HCT116 (cell line): Measurements from ENCODE around the gene GCDH.
"Not testable (repeated sequence)": the region's sequence is repeated elsewhere in the genome, so short reads cannot be mapped to it uniquely, and the experiment has no call there.

Experiments
- POLR2A ChIP-seq: IDR thresholded peaks from 2 replicates; pipeline ENCODE4 v1.7.0; 2011; ENCODE audit warnings: borderline replicate concordance; ENCODE audit not compliant: insufficient read depth, insufficient read length; ENCODE audit errors: extremely low read depth
- POLR2AphosphoS5 ChIP-seq: IDR thresholded peaks from 2 replicates; pipeline ENCODE4 v1.6.1; 2011; ENCODE audit warnings: mild to moderate bottlenecking, low read depth, low read length, moderate library complexity
- RAD21 ChIP-seq: IDR thresholded peaks from 2 replicates; pipeline ENCODE4 v1.6.1; 2012; ENCODE audit warnings: low read depth, mild to moderate bottlenecking
- TCF7L2 ChIP-seq: IDR thresholded peaks from 2 replicates; pipeline ENCODE4 v1.7.0; 2011; ENCODE audit warnings: borderline replicate concordance, inconsistent platforms; ENCODE audit not compliant: insufficient read depth, insufficient read length; ENCODE audit errors: extremely low read depth
- ZFX ChIP-seq: fragments of 450-650 bp; IDR thresholded peaks from 2 replicates; pipeline ENCODE4 v1.6.1; 2017
- TF ChIP-seq, protein P1 (sequence below), 3 experiments: fragments of 200-600 bp in 1 of 3; sonication (generic) in 1 of 3; IDR thresholded peaks in 2 of 3; conservative IDR thresholded peaks in 1 of 3; 2 replicates each; pipeline ENCODE4 v1.5.1; 2012 to 2017; ENCODE audit warnings: low read depth in 2 of 3, low read length in 2 of 3, antibody characterized with exemption in 1 of 3, borderline replicate concordance in 1 of 3, control low read depth in 1 of 3, mild to moderate bottlenecking in 1 of 3, mixed read lengths in 1 of 3, mixed run types in 1 of 3, moderate library complexity in 1 of 3; ENCODE audit not compliant: insufficient read depth in 1 of 3
- TF ChIP-seq, protein P2 (sequence below): IDR thresholded peaks from 2 replicates; pipeline ENCODE4 v1.6.1; 2012; ENCODE audit warnings: low read depth

- not testable (repeated sequence) for TF ChIP-seq POLR2A, RAD21, TCF7L2, POLR2AphosphoS5, ZFX
- TF ChIP-seq, protein P1, sequence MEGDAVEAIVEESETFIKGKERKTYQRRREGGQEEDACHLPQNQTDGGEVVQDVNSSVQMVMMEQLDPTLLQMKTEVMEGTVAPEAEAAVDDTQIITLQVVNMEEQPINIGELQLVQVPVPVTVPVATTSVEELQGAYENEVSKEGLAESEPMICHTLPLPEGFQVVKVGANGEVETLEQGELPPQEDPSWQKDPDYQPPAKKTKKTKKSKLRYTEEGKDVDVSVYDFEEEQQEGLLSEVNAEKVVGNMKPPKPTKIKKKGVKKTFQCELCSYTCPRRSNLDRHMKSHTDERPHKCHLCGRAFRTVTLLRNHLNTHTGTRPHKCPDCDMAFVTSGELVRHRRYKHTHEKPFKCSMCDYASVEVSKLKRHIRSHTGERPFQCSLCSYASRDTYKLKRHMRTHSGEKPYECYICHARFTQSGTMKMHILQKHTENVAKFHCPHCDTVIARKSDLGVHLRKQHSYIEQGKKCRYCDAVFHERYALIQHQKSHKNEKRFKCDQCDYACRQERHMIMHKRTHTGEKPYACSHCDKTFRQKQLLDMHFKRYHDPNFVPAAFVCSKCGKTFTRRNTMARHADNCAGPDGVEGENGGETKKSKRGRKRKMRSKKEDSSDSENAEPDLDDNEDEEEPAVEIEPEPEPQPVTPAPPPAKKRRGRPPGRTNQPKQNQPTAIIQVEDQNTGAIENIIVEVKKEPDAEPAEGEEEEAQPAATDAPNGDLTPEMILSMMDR (IDR thresholded peaks at IDR 0.05 in 2 of 3, conservative IDR thresholded peaks at IDR 0.05 in 1 of 3; ENCODE audit: borderline replicate concordance in 1 of 3, insufficient read depth in 1 of 3, low read depth in 2 of 3, low read length in 2 of 3) = not testable (repeated sequence)
- TF ChIP-seq, protein P2, sequence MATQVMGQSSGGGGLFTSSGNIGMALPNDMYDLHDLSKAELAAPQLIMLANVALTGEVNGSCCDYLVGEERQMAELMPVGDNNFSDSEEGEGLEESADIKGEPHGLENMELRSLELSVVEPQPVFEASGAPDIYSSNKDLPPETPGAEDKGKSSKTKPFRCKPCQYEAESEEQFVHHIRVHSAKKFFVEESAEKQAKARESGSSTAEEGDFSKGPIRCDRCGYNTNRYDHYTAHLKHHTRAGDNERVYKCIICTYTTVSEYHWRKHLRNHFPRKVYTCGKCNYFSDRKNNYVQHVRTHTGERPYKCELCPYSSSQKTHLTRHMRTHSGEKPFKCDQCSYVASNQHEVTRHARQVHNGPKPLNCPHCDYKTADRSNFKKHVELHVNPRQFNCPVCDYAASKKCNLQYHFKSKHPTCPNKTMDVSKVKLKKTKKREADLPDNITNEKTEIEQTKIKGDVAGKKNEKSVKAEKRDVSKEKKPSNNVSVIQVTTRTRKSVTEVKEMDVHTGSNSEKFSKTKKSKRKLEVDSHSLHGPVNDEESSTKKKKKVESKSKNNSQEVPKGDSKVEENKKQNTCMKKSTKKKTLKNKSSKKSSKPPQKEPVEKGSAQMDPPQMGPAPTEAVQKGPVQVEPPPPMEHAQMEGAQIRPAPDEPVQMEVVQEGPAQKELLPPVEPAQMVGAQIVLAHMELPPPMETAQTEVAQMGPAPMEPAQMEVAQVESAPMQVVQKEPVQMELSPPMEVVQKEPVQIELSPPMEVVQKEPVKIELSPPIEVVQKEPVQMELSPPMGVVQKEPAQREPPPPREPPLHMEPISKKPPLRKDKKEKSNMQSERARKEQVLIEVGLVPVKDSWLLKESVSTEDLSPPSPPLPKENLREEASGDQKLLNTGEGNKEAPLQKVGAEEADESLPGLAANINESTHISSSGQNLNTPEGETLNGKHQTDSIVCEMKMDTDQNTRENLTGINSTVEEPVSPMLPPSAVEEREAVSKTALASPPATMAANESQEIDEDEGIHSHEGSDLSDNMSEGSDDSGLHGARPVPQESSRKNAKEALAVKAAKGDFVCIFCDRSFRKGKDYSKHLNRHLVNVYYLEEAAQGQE = not testable (repeated sequence)
Observed at GRCh38 chr19:12890299-12890786, 617 bp upstream of the GCDH start.
